ENCODE data around the gene CBY3. TPM values are rescaled to one million over a fixed set of nuclear protein-coding genes. Genes with fewer than 3 reads are reported as not detected.
A peak's percentile ranks its signal among the peaks of the same experiment; 100 is the strongest.
"Not testable (repeated sequence)": the region's sequence is repeated elsewhere in the genome, so short reads cannot be mapped to it uniquely, and the experiment has no call there.

CBY3 gene
- total and polyA plus RNA-seq, 3 donors from 2014 or later: 6.4 to 12.8 (median 7.8) TPM

DNA sequence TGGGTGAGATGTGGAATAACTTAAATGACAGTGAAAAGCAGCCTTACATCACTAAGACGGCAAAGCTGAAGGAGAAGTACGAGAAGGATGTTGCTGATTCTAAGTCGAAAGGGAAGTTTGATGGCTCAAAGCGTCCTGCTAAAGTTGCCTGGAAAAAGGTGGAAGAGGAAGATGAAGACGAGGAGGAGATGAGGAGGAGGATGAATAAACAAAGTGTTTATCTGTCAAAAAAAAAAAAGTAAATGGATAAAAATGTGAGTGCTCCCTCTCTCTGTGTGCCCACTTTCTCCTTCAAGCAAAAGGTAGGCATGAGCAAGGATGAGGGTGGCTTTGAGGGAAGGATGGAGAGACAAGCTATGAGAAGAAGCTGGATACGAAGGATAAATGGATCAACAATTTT lies 13.7 kb upstream of the CBY3 start:
- H3K27ac ChIP-seq: no peak overlapping the region
- intact Hi-C loops (cut with DNase I; ENCODE audit: low total_unique reads): loop anchor here (10.0 kb wide), 1 partner anchor 70 kb away; the partner anchor contains the start of gene HNRNPH1
- no peaks in the 10 kb centered on the region for H3K9me3 ChIP-seq
- no peaks in the 10 kb centered on the region for H3K27me3 ChIP-seq
- 89 to 90% methylated on average over 6 of the region's 6 CpGs for WGBS, 2 donors
- peaks cover 6% of the 10 kb centered on the region for H3K4me1 ChIP-seq
- no peak for DNase-seq
- no peak for TF ChIP-seq POLR2A (IDR thresholded peaks at IDR 0.05)
- H3K4me3 ChIP-seq: no peak overlapping the region
- H3K36me3 ChIP-seq (ENCODE audit: low read depth, missing control alignments): no peaks in the 10 kb centered on the region

DNA sequence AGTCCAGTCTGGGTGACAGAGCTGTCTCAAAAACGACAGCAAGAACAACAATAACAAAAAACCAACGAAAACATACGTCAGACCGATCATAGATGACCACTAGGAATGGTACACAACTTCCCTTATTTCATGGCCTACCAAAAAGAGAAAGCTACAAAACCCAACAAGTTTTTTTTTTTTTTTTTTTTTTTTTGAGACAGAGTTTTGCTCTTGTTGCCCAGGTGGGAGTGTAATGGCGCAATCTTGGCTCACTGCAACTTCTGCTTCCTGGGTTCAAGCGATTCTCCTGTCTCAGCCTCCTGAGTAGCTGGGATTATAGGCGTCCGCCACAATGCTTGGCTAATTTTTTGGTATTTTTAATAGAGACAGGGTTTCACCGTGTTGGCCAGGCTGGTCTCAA lies 8.4 kb upstream of the CBY3 start:
- H3K36me3 ChIP-seq (ENCODE audit: low read depth, missing control alignments); H3K4me1 ChIP-seq; intact Hi-C loops (cut with DNase I; ENCODE audit: low total_unique reads); H3K27me3 ChIP-seq; H3K9me3 ChIP-seq; H3K4me3 ChIP-seq; DNase-seq; H3K27ac ChIP-seq: not testable (repeated sequence)
- 86 to 89% methylated on average over 9 of the region's 9 CpGs for WGBS, 2 donors

GRCh38 chr5:179680014-179680779 lies 637 bp downstream of the CBY3 start:
- intact Hi-C loops (cut with DNase I; ENCODE audit: low total_unique reads): no loop called here
- no peaks in the 10 kb centered on the region for H3K36me3 ChIP-seq (ENCODE audit: low read depth, missing control alignments)
- no peaks in the 10 kb centered on the region for H3K27me3 ChIP-seq
- TF ChIP-seq, protein P1, sequence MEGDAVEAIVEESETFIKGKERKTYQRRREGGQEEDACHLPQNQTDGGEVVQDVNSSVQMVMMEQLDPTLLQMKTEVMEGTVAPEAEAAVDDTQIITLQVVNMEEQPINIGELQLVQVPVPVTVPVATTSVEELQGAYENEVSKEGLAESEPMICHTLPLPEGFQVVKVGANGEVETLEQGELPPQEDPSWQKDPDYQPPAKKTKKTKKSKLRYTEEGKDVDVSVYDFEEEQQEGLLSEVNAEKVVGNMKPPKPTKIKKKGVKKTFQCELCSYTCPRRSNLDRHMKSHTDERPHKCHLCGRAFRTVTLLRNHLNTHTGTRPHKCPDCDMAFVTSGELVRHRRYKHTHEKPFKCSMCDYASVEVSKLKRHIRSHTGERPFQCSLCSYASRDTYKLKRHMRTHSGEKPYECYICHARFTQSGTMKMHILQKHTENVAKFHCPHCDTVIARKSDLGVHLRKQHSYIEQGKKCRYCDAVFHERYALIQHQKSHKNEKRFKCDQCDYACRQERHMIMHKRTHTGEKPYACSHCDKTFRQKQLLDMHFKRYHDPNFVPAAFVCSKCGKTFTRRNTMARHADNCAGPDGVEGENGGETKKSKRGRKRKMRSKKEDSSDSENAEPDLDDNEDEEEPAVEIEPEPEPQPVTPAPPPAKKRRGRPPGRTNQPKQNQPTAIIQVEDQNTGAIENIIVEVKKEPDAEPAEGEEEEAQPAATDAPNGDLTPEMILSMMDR (IDR thresholded peaks at IDR 0.05): no peak
- TF ChIP-seq POLR2A (IDR thresholded peaks at IDR 0.05): no peak
- H3K9me3 ChIP-seq: no peaks in the 10 kb centered on the region
- DNase-seq: no peak
- no peak overlapping the region for H3K4me3 ChIP-seq
- H3K4me1 ChIP-seq: peaks cover 15% of the 10 kb centered on the region
- no peak overlapping the region for H3K27ac ChIP-seq
- whole genome bisulfite sequencing, 2 donors: 75 to 85% methylated on average over 9 of the region's 9 CpGs

GRCh38 chr5:179679014-179679674 lies 1.7 kb downstream of the CBY3 start:
- peaks cover 15% of the 10 kb centered on the region for H3K4me1 ChIP-seq
- peak overlapping the region; percentile 69 to 87 for H3K4me3 ChIP-seq
- peak overlapping the region; percentile 89 to 95 for H3K27ac ChIP-seq
- peak; percentile 82 for DNase-seq
- no peaks in the 10 kb centered on the region for H3K36me3 ChIP-seq (ENCODE audit: low read depth, missing control alignments)
- no peaks in the 10 kb centered on the region for H3K27me3 ChIP-seq
- TF ChIP-seq, protein P1 (IDR thresholded peaks at IDR 0.05): peak in 1 of 3 experiments; percentile 15
- no peak for TF ChIP-seq POLR2A (IDR thresholded peaks at IDR 0.05)
- H3K9me3 ChIP-seq: no peaks in the 10 kb centered on the region
- WGBS, 2 donors: 16 to 53% methylated on average over 8 to 38 of the region's 41 CpGs
- intact Hi-C loops (cut with DNase I; ENCODE audit: low total_unique reads): no loop called here

DNA sequence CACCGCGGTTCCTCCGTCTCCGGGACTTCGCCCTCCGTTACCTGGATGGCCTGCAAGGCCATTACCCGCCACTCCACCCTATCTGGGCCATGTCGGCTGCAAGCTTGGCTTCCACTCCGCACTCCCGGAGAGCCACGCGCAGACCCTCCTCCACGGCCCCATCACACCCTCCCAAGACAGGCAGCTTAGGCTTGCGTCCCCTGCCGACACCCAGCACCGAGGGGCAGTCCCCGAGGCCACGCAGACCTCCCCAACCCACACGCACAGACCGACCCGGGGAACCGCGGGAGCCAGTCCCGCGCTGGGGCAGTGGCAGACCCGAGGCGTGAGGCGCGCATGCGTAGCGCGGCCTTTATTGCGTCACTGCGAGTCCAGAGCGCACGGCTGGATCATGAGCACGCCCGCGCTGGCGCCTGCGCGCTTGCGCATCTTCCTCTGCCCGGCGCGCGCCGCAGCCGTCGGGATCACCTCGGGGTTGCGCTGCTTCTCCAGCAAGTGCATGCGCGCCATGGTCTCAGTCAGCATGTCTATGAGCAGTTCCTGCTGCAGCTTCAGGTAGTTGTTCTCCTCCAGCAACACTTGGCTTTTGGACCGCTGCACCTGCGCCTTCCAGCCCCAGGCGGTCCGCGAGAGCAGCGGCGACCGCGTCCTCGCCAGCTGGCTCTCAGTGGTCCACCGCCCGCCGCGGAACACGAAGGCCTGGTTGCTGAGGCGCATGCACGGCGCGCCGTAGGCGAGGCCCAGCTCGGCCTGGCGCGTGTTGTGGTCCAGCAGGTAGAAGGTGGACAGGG lies 2.4 kb downstream of the CBY3 start:
- H3K27me3 ChIP-seq: no peaks in the 10 kb centered on the region
- peak; percentile 49 for TF ChIP-seq POLR2A (IDR thresholded peaks at IDR 0.05)
- TF ChIP-seq, protein P1 (IDR thresholded peaks at IDR 0.05): no peak
- peaks cover 15% of the 10 kb centered on the region for H3K4me1 ChIP-seq
- no peaks in the 10 kb centered on the region for H3K36me3 ChIP-seq (ENCODE audit: low read depth, missing control alignments)
- intact Hi-C loops (cut with DNase I; ENCODE audit: low total_unique reads): no loop called here
- peak overlapping the region; percentile 69 to 87 for H3K4me3 ChIP-seq
- no peaks in the 10 kb centered on the region for H3K9me3 ChIP-seq
- DNase-seq: peak; percentile 97
- peak overlapping the region; percentile 89 to 95 for H3K27ac ChIP-seq
- 0 to 2% methylated on average over 43 to 74 of the region's 78 CpGs for WGBS, 2 donors

Measured in testis (tissue), 3 donors.